HepG2 (cell line): ENCODE results near the gene ZNF512B. TPM values are rescaled to one million over a fixed set of nuclear protein-coding genes. Genes with fewer than 3 reads are reported as not detected.

Source experiments
- AGO1 ChIP-seq: fragments of 200-400 bp; formaldehyde crosslinking; IDR thresholded peaks from 2 replicates; pipeline ENCODE4 v1.6.1; 2017; ENCODE audit warnings: mild to moderate bottlenecking, low read depth, low read length, moderate library complexity; ENCODE audit not compliant: poor library complexity, severe bottlenecking
- AGO2 ChIP-seq: fragments of 200-400 bp; formaldehyde crosslinking; optimal IDR thresholded peaks from 2 replicates; pipeline ENCODE3; 2017; ENCODE audit warnings: mild to moderate bottlenecking, low read depth, low read length, moderate library complexity
- CBX1 ChIP-seq: IDR thresholded peaks from one replicate; pipeline ENCODE4 v1.6.1; 2016; ENCODE audit warnings: antibody characterized with exemption, low read depth
- ELF3 ChIP-seq: IDR thresholded peaks from 2 replicates; pipeline ENCODE4 v1.6.1; 2016; ENCODE audit warnings: missing genetic modification reagents, missing compliant biosample characterization
- MAFK ChIP-seq, 2 experiments: IDR thresholded peaks in 1 of 2; conservative IDR thresholded peaks in 1 of 2; 2 replicates each; pipeline ENCODE4 v1.6.1; 2011; ENCODE audit warnings: improper control_type of control experiment in 2 of 2, low read length in 2 of 2
- MEIS1 ChIP-seq: sonication (generic); formaldehyde crosslinking; IDR thresholded peaks from 2 replicates; pipeline ENCODE4 v1.9.0; 2021; ENCODE audit warnings: mild to moderate bottlenecking, missing genetic modification reagents, moderate library complexity, borderline replicate concordance
- MYNN ChIP-seq: sonication (generic); formaldehyde crosslinking; IDR thresholded peaks from 2 replicates; pipeline ENCODE4 v1.4.0; 2020; ENCODE audit warnings: mild to moderate bottlenecking, low read depth, missing genetic modification reagents
- POLR2G ChIP-seq: fragments of 200-400 bp; formaldehyde crosslinking; IDR thresholded peaks from 2 replicates; pipeline ENCODE4 v1.6.1; 2018; ENCODE audit warnings: mild to moderate bottlenecking, low read depth, low read length, moderate library complexity
- SALL2 ChIP-seq: sonication (generic); formaldehyde crosslinking; IDR thresholded peaks from 2 replicates; pipeline ENCODE4 v1.8.1; 2023; ENCODE audit warnings: mild to moderate bottlenecking, missing genetic modification reagents, inconsistent platforms
- SP1 ChIP-seq, 2 experiments: fragments of 450-650 bp in 1 of 2; sonication (generic) in 1 of 2; formaldehyde crosslinking in 1 of 2; IDR thresholded peaks; 2 replicates each; pipeline versions ENCODE4 v1.4.0 to v1.6.1; 2016 to 2020; ENCODE audit warnings: missing genetic modification reagents in 1 of 2
- ZBTB8A ChIP-seq: sonication (generic); formaldehyde crosslinking; IDR thresholded peaks from 2 replicates; pipeline ENCODE4 v1.4.0; 2020; ENCODE audit warnings: mild to moderate bottlenecking, low read depth, missing genetic modification reagents, borderline replicate concordance
- ZNF253 ChIP-seq: sonication (generic); formaldehyde crosslinking; IDR thresholded peaks from 2 replicates; pipeline ENCODE4 v1.8.0; 2022; ENCODE audit warnings: mild to moderate bottlenecking, missing genetic modification reagents, borderline replicate concordance
- ZNF331 ChIP-seq: sonication (generic); formaldehyde crosslinking; IDR thresholded peaks from 2 replicates; pipeline ENCODE4 v1.4.0; 2020; ENCODE audit warnings: missing genetic modification reagents
- ZNF468 ChIP-seq: sonication (generic); formaldehyde crosslinking; IDR thresholded peaks from 2 replicates; pipeline ENCODE4 v1.8.0; 2022; ENCODE audit warnings: mild to moderate bottlenecking, moderate library complexity, missing genetic modification reagents
- ZNF556 ChIP-seq: sonication (generic); formaldehyde crosslinking; IDR thresholded peaks from 2 replicates; pipeline ENCODE4 v1.4.0; 2020; ENCODE audit warnings: mild to moderate bottlenecking, missing genetic modification reagents, borderline replicate concordance
- ZNF562 ChIP-seq: sonication (generic); formaldehyde crosslinking; IDR thresholded peaks from 2 replicates; pipeline ENCODE4 v1.8.0; 2022; ENCODE audit warnings: missing genetic modification reagents, borderline replicate concordance
- ZNF713 ChIP-seq: sonication (generic); formaldehyde crosslinking; IDR thresholded peaks from 2 replicates; pipeline ENCODE4 v1.4.0; 2020; ENCODE audit warnings: mild to moderate bottlenecking, missing genetic modification reagents
- ZNF768 ChIP-seq: sonication (generic); formaldehyde crosslinking; IDR thresholded peaks from 2 replicates; pipeline ENCODE4 v1.4.0; 2020; ENCODE audit warnings: missing genetic modification reagents
- polyA plus RNA-seq, 8 experiments: library from polyadenylated mRNA; depleted of rRNA in 3 of 8; stranded (reverse) in 7 of 8; unstranded in 1 of 8; fragments of >200 nt; fragmentation: Illumina TruSeq in 4 of 8; extraction: Trizol in 4 of 8; gene quantifications; 2 replicates each; pipeline versions ENCODE4 v1.2.1 to v1.2.3, GENCODE V29; 2011 to 2016; ENCODE audit warnings: low read depth in 4 of 8, missing spikeins in 1 of 8, mixed read lengths in 1 of 8; ENCODE audit not compliant: insufficient read depth in 1 of 8
- total RNA-seq, 5 experiments: library from RNA; depleted of rRNA; stranded (reverse); fragments of >200 nt; fragmentation: Illumina TruSeq; extraction: Trizol; gene quantifications; 2 replicates each; pipeline ENCODE4 v1.2.3, GENCODE V29; 2016; ENCODE audit warnings: low read depth in 1 of 5
- TF ChIP-seq, protein P1 (sequence below): sonication (generic); formaldehyde crosslinking; IDR thresholded peaks from 2 replicates; pipeline ENCODE4 v1.4.0; 2020; ENCODE audit warnings: missing genetic modification reagents
- TF ChIP-seq, protein P2 (sequence below): sonication (generic); formaldehyde crosslinking; IDR thresholded peaks from 2 replicates; pipeline ENCODE4 v1.8.1; 2022; ENCODE audit warnings: low read depth, mild to moderate bottlenecking, missing genetic modification reagents
- TF ChIP-seq, protein P3 (sequence below): sonication (generic); formaldehyde crosslinking; IDR thresholded peaks from 2 replicates; pipeline ENCODE4 v1.8.0; 2022; ENCODE audit warnings: missing genetic modification reagents, mild to moderate bottlenecking, moderate library complexity, borderline replicate concordance

ZNF512B gene
- total and polyA plus RNA-seq, 2 of the 13 experiments (the other 11 are each of a cell fraction or from before 2014, with no cell fraction given): 11.5 to 30.6 TPM

DNA sequence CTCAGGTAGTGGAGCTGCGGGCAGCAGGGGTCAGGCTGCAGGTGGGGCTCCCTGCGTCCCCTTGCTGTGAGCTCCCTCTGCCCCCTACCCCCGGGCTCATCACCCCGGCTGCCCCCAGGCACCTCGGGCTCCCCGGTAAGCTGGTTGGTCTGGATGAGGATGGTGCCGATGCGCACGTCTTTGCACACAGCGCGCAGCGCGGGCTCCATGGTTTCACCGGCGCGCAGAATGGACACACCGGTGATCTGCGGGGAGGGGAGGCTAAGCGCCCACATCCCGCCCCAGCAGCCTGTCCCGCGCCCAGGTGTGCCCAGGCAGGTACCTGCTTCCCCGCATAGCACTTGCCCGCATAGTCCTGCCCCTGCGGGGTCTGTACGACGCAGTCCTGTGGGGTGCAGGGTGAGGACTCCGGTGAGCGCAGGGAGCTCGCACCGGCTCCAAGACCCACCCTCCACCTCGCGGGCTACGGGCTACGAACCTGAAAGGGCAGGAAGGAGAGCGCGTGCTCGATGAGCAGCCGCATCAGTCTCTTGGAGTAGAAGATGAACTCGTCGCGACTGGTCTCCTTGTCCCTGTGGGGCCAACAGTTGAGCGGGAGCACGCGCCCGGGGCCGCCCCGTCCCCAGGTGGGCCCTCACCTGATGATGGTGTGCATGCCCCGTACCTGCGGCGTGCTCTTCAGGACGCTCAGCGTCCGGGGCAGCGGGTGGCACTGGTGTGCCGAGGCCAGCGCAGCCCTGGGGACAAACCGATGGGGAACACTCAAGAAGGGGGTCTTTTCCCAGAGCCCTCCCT is 29.1 kb downstream of the ZNF512B start (continued):
- TF ChIP-seq, protein P1, sequence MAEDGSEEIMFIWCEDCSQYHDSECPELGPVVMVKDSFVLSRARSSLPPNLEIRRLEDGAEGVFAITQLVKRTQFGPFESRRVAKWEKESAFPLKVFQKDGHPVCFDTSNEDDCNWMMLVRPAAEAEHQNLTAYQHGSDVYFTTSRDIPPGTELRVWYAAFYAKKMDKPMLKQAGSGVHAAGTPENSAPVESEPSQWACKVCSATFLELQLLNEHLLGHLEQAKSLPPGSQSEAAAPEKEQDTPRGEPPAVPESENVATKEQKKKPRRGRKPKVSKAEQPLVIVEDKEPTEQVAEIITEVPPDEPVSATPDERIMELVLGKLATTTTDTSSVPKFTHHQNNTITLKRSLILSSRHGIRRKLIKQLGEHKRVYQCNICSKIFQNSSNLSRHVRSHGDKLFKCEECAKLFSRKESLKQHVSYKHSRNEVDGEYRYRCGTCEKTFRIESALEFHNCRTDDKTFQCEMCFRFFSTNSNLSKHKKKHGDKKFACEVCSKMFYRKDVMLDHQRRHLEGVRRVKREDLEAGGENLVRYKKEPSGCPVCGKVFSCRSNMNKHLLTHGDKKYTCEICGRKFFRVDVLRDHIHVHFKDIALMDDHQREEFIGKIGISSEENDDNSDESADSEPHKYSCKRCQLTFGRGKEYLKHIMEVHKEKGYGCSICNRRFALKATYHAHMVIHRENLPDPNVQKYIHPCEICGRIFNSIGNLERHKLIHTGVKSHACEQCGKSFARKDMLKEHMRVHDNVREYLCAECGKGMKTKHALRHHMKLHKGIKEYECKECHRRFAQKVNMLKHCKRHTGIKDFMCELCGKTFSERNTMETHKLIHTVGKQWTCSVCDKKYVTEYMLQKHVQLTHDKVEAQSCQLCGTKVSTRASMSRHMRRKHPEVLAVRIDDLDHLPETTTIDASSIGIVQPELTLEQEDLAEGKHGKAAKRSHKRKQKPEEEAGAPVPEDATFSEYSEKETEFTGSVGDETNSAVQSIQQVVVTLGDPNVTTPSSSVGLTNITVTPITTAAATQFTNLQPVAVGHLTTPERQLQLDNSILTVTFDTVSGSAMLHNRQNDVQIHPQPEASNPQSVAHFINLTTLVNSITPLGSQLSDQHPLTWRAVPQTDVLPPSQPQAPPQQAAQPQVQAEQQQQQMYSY (CRISPR knock-in tag): no peak
- TF ChIP-seq ZNF253 (CRISPR knock-in tag): no peak
- TF ChIP-seq MYNN (CRISPR knock-in tag): no peak
- peak; percentile 49 for TF ChIP-seq POLR2G
- TF ChIP-seq CBX1: no peak
- no peak for TF ChIP-seq ZNF468 (CRISPR knock-in tag)
- no peak for TF ChIP-seq ZNF331 (CRISPR knock-in tag)
- no peak for TF ChIP-seq ELF3 (CRISPR knock-in tag)
- no peak for TF ChIP-seq ZNF562 (CRISPR knock-in tag)
- no peak for TF ChIP-seq SALL2
- no peak for TF ChIP-seq MEIS1 (CRISPR knock-in tag)
- TF ChIP-seq SP1 (IDR thresholded peaks at IDR 0.05): no peak
- TF ChIP-seq SP1 (CRISPR knock-in tag; IDR thresholded peaks at IDR 0.05): no peak
- peak; percentile 58 for TF ChIP-seq AGO1
- TF ChIP-seq, protein P2, sequence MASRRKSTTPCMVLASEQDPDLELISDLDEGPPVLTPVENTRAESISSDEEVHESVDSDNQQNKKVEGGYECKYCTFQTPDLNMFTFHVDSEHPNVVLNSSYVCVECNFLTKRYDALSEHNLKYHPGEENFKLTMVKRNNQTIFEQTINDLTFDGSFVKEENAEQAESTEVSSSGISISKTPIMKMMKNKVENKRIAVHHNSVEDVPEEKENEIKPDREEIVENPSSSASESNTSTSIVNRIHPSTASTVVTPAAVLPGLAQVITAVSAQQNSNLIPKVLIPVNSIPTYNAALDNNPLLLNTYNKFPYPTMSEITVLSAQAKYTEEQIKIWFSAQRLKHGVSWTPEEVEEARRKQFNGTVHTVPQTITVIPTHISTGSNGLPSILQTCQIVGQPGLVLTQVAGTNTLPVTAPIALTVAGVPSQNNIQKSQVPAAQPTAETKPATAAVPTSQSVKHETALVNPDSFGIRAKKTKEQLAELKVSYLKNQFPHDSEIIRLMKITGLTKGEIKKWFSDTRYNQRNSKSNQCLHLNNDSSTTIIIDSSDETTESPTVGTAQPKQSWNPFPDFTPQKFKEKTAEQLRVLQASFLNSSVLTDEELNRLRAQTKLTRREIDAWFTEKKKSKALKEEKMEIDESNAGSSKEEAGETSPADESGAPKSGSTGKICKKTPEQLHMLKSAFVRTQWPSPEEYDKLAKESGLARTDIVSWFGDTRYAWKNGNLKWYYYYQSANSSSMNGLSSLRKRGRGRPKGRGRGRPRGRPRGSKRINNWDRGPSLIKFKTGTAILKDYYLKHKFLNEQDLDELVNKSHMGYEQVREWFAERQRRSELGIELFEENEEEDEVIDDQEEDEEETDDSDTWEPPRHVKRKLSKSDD (CRISPR knock-in tag): peak; percentile 29; the same call in 1 of the 2 replicates
- no peak for TF ChIP-seq MAFK (conservative IDR thresholded peaks at IDR 0.05 in 1 of 2, IDR thresholded peaks at IDR 0.05 in 1 of 2; ENCODE audit: low read length in 2 of 2)
- no peak for TF ChIP-seq ZNF556 (CRISPR knock-in tag)
- TF ChIP-seq, protein P3, sequence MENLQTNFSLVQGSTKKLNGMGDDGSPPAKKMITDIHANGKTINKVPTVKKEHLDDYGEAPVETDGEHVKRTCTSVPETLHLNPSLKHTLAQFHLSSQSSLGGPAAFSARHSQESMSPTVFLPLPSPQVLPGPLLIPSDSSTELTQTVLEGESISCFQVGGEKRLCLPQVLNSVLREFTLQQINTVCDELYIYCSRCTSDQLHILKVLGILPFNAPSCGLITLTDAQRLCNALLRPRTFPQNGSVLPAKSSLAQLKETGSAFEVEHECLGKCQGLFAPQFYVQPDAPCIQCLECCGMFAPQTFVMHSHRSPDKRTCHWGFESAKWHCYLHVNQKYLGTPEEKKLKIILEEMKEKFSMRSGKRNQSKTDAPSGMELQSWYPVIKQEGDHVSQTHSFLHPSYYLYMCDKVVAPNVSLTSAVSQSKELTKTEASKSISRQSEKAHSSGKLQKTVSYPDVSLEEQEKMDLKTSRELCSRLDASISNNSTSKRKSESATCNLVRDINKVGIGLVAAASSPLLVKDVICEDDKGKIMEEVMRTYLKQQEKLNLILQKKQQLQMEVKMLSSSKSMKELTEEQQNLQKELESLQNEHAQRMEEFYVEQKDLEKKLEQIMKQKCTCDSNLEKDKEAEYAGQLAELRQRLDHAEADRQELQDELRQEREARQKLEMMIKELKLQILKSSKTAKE (CRISPR knock-in tag): no peak
- TF ChIP-seq ZNF768 (CRISPR knock-in tag): no peak
- peak; percentile 95 for TF ChIP-seq AGO2
- TF ChIP-seq ZBTB8A: no peak
- no peak for TF ChIP-seq ZNF713
